NCI-H146 (cell line): ENCODE measurements around the gene DOCK2.

Experiments used
- DNase-seq: peaks from one replicate; lab custom pipeline; 2025; lab: John Stamatoyannopoulos, UW

The DOCK2 gene

GRCh38 chr5:169906745-169907649 is 269.9 kb downstream of the DOCK2 start:
- DNase-seq: no peak

- DNase-seq: no peak
These were observed 271.8 kb downstream of the DOCK2 start for GRCh38 chr5:169908864-169909263.

- no peak for DNase-seq
These were observed 272.9 kb downstream of the DOCK2 start for GRCh38 chr5:169909945-169910344.

- no peak for DNase-seq
These were observed 273.3 kb downstream of the DOCK2 start for GRCh38 chr5:169910393-169910792.

GRCh38 chr5:169911448-169912212 is 274.6 kb downstream of the DOCK2 start:
- DNase-seq: no peak

- no peak for DNase-seq
These were observed 276.4 kb downstream of the DOCK2 start for GRCh38 chr5:169913479-169913878.

- no peak for DNase-seq
These were observed 277.7 kb downstream of the DOCK2 start for GRCh38 chr5:169914766-169915165.

GRCh38 chr5:169917500-169917899 is 280.4 kb downstream of the DOCK2 start:
- no peak for DNase-seq

- no peak for DNase-seq
These were observed 281.2 kb downstream of the DOCK2 start for GRCh38 chr5:169918228-169918627.

GRCh38 chr5:169920474-169920873 is 283.4 kb downstream of the DOCK2 start:
- no peak for DNase-seq

- no peak for DNase-seq
These were observed 284.3 kb downstream of the DOCK2 start for GRCh38 chr5:169921384-169921783.

GRCh38 chr5:169921949-169922348 is 284.9 kb downstream of the DOCK2 start:
- no peak for DNase-seq

GRCh38 chr5:169922474-169922873 is 285.4 kb downstream of the DOCK2 start:
- no peak for DNase-seq

- DNase-seq: no peak
These were observed 286.9 kb downstream of the DOCK2 start for GRCh38 chr5:169923988-169924387.

GRCh38 chr5:169933127-169933526 is 296.1 kb downstream of the DOCK2 start:
- no peak for DNase-seq

GRCh38 chr5:169933616-169934015 is 296.5 kb downstream of the DOCK2 start:
- DNase-seq: no peak

- no peak for DNase-seq
These were observed 297.9 kb downstream of the DOCK2 start for GRCh38 chr5:169934990-169935389.

- DNase-seq: no peak
These were observed 298.7 kb downstream of the DOCK2 start for GRCh38 chr5:169935762-169936161.

- DNase-seq: no peak
These were observed 301.4 kb downstream of the DOCK2 start for GRCh38 chr5:169938439-169938838.

GRCh38 chr5:169939731-169940130 is 302.7 kb downstream of the DOCK2 start:
- no peak for DNase-seq

GRCh38 chr5:169941542-169941941 is 304.5 kb downstream of the DOCK2 start:
- no peak for DNase-seq

GRCh38 chr5:169942181-169942580 is 305.1 kb downstream of the DOCK2 start:
- DNase-seq: no peak

GRCh38 chr5:169943026-169943425 is 306.0 kb downstream of the DOCK2 start:
- DNase-seq: no peak
